ENCODE measurements around the gene ELOA.

GRCh38 chr1:23797478-23798448, 54.5 kb downstream of the ELOA start:
- TF ChIP-seq CTCF (IDR thresholded peaks at IDR 0.05) (no peak), EZH2 (IDR thresholded peaks at IDR 0.05; ENCODE audit: borderline replicate concordance, insufficient read depth, low read depth, low read length, poor library complexity, severe bottlenecking) (no peak)
